Activated CD4-positive, alpha-beta T cell treated with anti-CD3 and anti-CD28 coated beads for 4 hours (primary cell): ENCODE measurements around the gene DGKA.
"Not testable (repeated sequence)": the region's sequence is repeated elsewhere in the genome, so short reads cannot be mapped to it uniquely, and the experiment has no call there.

Source experiments
- DNase-seq, 2 donors: peaks; one replicate each; pipeline ENCODE4 v3.0.0-alpha.2; 2020

Gene DGKA

DNA sequence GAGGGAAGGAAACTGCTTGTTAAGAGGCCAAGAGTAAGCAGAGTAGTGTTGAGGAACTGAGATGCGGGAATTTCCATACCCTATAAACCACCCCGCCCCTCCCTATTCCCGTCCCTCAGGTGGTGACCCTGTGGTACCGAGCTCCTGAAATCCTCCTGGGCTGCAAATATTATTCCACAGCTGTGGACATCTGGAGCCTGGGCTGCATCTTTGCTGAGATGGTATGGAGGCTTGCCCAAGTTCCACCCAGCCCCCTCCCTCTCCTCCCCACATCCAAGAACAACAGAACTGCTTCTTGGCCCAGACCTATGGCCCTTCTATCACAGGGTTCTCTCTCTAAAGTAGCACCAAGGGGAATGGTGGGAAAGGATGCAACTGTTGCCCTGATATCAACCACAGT lies 38.4 kb downstream of the DGKA start:
- no peak for DNase-seq

DNA sequence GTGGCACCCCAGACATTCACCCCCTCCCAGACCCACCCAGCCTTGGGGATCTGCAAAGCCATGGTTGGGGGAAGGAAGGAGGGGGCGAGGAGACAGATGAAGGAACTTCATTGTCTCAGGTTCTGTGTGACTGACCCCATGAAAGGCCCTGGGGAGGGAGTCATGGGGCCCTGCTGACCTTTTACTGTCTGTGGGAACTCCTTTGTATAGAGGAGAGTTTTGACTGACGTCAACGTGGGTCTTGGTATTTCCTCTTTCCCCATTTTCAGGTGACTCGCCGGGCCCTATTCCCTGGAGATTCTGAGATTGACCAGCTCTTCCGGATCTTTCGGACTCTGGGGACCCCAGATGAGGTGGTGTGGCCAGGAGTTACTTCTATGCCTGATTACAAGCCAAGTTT lies 39.8 kb downstream of the DGKA start:
- DNase-seq: no peak

DNA sequence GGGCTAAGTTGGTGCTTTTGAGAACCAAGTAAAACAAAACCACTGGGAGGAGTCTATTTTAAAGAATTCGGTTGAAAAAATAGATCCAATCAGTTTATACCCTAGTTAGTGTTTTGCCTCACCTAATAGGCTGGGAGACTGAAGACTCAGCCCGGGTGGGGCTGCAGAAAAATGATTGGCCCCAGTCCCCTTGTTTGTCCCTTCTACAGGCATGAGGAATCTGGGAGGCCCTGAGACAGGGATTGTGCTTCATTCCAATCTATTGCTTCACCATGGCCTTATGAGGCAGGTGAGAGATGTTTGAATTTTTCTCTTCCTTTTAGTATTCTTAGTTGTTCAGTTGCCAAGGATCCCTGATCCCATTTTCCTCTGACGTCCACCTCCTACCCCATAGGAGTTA lies 41.1 kb downstream of the DGKA start:
- no peak for DNase-seq

DNA sequence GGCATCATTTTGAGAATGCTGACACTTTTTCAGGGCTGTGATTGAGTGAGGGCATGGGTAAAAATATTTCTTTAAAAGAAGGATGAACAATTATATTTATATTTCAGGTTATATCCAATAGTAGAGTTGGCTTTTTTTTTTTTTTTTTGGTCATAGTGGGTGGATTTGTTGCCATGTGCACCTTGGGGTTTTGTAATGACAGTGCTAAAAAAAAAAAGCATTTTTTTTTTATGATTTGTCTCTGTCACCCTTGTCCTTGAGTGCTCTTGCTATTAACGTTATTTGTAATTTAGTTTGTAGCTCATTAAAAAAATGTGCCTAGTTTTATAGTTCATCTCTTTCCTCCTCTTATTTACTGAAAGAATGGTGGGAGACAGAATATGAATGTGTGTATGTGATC lies 41.5 kb downstream of the DGKA start:
- no peak for DNase-seq

DNA sequence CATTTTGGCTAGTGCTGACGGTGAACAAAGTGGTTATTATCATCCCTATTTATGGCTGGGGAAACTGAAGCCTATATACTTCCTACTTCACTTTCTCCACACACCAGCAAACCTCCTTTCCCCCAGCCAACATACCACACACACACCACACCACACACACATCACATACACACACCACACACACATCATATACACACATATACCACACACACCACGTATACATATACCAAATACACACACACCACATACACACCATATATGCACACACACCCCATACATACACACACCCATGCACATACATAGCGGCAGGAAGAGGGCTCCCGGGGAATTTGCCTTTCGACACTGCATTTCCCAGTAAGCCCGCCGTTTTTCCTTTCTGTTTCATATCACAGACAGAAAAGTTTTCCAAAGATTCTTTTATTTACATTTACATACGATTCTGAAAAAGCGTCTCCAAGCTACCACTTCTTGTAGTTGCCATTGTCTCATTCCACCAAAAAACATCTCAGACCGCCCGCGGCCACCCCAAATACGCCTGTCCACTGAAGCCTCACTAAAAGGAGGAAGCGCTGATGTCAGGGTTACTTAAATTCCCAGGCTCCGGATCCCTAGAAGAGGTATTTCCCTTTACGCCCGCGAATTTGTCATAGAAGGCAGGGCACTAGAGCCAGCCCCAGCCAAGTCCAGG lies 42.1 kb downstream of the DGKA start:
- no peak for DNase-seq

DNA sequence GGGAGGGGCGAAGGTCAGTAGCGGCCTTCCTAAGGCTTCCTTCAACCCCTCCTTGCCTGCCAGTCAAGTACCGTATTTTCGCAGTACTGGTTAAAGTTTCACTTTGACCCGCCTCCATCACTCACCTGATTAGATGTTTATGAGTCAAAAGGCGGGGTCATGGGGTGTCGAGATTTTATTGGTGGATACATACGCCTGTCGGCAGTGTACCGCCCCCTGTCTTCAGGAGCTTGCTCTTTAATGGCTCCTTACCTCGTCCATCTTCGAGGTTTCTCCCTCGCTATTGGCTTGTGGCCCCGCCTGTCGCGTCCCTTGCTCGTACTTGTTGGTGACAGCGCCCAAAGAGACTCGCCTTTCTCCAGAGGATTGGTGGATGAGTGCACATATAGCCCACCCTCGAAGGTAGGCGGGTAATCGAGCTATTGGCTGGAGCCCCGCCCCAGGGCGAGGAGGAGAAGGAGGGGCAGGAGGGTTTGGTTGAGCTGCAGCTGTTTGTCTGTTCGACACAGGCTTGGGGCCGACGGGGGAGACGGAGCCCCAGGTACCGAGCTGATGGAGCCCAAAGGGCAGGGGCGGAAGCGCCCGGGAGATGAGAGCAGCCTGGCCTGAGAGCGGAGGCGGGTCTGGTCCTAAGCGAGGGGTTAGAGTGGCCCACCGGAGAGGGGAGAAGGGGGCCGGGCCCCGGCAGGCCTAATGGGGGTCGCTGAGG lies 42.8 kb downstream of the DGKA start, which contains the start of gene RAB5B:
Gene RAB5B (plus strand): TSS at position 480 of the 709 bp plus-strand sequence. CDS start 12,883 bp downstream, outside the sequence.
- DNase-seq: peak; percentile 96 to 98

DNA sequence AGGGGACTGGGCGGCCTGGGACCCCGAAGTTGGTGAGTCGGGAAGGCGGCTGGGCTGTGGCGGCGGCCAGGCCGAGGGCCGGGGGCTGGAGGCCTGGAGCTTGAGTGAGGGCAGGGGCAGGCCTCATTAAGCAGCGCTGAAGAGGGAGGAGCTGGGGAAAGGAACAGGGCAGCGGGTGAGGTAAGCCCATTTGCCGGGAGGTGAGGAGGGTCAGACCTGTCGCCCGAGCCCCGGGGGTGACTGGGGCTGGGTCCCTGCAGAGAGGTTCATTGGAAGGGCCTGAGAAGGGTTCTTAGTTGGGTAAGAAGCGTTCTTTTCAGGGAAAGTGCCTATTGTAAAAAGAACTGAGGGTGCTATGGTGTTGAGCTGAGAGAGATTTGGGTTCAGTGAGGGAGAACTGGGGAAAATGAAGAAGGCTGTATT lies 43.4 kb downstream of the DGKA start:
- peak in 1 of 2 donors; percentile 47 for DNase-seq

DNA sequence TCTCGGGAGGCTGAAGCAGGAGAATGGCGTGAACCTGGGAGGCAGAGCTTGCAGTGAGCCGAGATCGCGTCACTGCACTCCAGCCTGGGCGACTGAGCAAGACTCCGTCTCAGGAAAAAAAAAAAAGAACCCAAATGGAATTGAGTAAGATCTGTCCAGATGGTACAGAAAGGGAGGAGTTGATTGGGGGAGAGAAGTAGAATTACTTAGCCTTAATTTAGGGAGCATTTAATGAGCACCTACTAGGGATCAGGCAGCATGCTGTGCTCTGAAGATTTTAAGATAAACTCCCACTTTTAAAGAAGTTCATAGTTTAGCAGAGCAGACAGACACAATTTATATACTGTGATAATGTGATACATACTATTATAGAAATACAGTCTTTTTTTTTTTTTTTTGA lies 47.4 kb downstream of the DGKA start:
- DNase-seq: no peak

DNA sequence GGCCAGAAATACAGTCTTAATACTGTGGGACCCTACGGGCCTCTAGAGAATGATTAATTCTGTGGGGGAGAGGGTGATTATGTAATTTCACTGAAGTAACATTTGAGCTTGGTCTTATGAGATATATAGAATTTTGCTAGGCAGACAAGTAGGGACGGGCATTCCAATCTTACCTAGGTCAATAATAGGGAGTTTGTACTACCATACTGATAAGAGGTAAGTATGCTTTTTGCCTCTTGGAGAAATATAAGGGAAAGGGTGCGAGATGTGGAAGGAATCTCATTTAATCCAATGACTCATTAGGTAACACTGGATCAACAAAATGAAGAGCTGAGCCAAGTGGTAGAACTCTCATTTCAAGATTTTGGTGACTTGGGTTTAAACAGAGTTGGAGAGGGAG lies 48.1 kb downstream of the DGKA start:
- DNase-seq: no peak

DNA sequence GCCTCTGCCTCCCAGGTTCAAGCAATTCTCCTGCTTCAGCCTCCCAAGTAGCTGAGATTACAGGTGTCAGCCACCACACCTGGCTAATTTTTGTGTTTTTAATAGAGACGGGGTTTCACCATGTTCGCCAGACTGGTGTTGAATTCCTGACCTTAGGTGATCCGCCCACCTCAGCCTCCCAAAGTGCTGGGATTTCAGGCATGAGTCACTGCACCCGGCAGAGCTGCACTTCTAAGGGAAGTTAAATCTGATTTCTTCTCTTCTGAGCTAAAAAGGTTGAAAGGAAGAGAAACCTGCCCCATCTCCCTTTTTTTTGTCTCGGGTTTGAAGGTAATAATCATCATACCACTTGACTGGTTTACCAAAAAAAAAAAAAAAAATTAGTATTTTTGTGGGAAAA lies 50.9 kb downstream of the DGKA start:
- DNase-seq: not testable (repeated sequence)

DNA sequence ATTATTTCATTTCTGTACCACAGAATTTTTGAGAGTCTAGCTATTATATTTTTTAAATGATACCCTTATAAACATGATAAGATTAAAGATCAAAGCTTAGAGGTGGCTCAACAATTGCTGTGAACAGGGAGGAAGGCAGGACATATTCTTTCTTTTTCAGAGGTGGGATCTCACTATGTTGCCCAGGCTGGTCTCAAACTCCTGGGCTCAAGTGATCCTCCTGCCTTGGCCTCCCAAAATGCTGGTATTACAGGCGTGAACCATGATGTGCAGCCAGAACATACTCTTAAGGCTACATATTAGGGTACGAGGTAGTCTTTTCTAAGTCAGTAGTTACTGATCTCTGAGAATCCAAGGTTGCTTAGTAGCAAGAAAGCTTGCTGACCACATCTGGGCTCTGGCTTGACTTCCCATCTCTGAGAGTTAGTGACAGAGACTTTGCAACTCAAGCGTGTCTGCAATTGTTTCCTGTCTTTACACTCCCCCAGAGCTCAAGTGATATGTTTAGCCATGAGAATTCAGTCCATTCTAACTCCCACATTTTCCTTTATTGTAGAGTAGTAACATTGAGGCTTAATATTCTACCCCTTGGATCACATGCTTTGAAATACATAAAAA lies 51.5 kb downstream of the DGKA start:
- DNase-seq: no peak

DNA sequence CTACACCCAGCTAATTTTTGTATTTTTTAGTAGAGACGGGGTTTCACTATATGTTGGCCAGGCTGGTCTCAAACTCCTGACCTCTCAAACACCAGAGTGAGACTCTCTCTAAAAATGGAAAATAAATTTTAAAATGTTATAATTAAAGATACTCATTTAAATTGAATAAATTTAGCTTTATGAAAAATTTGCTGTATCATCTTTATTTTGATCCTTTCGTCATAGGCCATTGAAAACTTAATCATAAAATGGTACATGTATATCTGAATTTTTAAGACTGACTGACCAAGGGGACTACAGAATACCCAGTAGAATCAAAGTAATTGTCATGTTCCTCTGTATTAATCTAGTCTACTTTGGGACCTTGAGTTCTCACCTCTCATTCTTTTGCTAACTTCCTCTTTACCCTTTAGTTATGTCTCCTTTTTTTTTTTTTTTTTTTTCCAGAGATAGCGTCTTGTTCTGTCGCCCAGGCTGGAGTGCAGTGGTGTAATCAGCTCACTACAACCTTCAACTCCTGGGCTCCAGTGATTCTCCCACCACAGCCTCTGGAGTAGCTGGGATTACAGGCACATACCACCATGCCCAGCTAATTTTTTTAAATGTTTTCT lies 52.4 kb downstream of the DGKA start:
- no peak for DNase-seq

DNA sequence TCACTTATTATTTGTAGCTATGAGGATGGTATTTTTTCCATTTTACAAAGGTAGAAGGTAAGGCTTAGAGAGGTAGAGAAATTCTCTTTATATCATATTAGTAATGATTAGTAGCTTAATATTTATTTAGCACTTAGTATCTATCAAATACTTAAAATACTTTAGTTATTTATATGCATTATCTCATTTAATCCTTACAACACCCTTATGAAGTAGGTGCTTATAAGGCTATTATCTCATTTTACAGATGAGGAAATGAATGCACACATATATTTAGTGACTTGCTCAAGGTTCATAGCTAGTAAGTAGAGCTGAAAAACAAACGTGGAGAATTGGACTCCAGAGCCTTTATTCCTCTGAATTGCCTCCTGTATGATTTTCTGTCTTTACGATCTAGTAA lies 53.9 kb downstream of the DGKA start:
- DNase-seq: no peak

DNA sequence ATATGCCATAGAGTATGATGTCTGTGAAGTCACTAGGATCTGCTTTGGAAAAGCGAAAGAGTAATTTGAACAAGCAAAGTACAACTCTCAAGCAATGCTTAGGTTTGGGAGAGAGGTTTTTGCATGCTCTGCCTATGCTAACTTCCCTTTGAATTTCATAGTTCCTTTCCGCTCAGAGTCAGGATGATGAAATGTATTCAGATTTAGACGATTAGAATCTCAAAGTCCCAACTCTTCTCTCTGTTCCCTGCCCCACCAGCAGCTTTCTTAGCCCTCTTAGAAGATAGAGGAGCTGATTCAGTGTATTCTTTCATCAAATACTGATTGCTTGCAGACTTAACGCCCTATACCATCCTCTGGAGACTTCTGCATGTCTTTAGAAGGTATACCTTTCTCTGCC lies 54.4 kb downstream of the DGKA start:
- DNase-seq: no peak

DNA sequence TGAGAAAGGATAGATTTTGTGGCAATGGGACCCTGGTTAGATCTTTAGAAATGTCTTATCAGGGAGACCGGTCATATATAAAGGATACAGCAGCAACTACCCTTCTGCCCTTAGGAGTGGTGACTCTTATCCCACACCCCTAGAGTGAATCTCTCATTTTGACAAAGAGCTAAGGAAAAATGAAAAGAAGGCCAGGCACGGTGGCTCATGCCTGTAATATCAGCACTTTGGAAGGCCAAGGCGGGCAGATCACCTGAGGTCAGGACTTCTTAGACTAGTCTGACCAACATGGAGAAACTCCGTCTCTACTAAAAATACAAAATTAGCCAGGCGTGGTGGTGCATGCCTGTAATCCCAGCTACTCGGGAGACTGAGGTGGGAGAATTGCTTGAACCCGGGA lies 55.0 kb downstream of the DGKA start:
- DNase-seq: not testable (repeated sequence)

DNA sequence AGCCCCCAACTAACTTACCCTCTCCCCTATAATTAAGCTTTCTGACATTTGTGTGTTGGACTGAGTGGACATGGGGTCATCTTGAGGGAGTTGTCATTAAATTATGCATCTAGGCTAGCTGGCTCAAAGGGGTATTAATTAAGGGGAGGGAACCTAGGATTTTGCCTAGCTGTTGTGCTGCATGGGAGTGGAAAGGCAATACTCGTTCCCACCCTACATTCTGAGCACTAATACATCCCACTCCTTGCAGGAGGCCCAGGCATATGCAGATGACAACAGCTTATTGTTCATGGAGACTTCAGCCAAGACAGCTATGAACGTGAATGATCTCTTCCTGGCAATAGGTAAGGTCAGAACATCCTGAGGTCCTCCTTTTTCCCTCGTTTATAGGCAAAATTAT lies 60.1 kb downstream of the DGKA start:
- DNase-seq: no peak

DNA sequence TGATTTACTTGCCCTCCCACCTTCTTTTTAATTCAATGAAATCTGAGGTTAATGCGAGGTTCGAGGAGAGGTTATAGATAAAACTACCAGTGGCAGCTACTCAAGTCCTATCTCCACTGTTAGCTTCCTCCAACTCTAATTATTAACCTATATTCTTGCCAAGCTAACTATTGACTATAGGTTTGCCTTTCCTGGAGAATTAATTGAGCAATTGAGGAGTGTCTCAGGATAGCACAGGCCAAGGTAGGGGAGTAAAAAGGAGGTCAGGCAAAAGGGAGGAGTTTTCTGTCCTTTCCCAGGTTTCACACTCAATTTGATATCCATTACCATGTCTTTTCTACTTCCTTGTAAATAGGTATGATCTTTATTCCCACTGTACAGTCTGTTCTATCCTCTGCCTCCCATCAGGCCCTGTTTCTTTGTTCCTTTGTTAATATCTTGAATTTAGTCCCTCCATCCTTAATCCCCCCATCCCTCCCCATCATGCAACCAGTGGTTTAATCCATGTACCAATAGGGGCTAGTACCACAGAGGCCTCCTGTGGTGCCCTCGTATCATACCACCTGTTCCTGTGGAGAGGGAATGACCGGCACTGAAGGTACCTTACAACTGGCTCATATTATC lies 62.4 kb downstream of the DGKA start:
- no peak for DNase-seq

DNA sequence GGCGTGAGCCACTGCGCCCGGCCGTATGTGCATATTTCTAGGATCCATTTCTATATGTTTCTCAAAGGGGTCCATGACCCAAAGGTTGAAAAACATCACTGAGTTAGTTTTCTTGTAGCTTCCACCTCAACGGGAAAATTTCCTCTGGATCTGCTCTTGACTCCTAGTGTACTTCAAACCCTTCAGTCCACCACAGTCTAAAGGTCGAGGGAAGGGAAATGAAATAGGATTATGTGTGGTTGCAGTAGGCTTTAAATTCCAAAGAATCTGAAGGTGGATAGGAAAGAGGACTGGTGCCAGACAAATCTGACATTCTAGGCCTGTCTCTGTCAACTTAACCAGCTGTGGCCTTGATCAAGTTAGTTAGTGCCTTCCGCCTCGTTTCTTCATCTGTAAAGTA lies 64.4 kb downstream of the DGKA start:
- DNase-seq: no peak

DNA sequence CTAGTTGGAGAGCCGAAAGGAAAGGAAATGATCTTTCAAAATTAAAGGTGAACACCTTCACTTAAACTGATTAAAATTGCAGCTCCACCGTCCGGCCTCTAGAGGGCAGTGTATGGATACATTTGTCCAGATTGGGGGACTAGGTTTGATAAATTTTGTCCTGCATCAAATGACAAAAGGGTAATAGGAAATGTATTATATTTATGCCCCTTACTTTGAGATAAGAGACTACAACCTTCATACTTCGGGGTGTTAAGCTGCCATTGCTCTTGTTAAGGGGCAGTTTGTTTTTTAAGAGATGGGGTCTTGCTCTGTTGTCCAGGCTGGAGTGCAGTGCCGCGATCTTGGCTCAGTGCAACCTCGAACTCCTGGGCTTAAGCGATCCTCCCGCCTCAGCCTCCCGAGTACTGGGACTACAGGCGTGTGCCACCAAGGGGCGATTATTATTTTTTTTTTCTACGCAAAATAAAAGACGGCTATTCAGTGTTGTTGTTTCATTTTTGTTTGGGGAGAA lies 65.3 kb downstream of the DGKA start:
- peak; percentile 62 to 73 for DNase-seq

DNA sequence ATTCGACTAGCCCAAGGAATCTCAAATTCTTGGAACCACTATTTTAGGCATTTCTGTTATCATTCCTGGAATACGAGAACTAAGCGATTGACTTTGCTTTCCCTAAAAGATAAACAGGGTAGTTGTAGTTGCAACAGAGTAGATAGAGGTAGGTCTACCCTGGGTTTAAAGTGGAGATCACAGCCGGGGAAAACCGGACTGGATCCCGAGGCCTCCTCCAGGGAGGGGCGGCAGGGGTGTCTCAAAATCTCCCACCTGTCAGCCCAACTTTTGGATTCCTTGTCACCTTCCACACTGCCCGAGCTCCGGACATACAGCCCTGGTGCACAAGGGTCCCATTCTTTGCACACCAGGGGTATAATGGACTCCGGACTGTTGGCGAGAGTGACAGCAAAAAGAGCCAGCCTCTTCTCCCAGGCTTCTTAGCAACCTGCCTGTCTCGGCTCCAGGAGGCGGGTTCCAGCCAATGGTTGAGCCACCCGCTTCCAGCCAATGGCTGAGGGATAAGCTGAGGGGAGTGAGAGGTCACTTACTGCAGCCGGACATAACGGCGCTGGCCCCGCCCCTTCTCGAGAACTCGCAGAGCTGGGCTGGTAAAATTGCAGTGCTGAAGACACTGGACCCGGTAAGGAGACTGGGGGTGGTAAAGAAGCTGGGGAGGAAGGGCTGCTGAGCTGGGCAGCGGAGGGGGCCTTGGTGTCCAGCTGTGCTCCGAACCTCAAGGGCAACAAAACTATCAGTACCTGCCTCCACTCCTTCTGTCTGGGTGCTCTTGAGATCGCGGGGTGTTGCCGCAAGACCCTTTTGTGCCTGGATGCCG lies 66.0 kb downstream of the DGKA start, which contains the start of gene SUOX:
Gene SUOX (plus strand): TSS at position 562 of the 820 bp plus-strand sequence. CDS start 4,946 bp downstream, outside the sequence.
- DNase-seq: no peak

DNA sequence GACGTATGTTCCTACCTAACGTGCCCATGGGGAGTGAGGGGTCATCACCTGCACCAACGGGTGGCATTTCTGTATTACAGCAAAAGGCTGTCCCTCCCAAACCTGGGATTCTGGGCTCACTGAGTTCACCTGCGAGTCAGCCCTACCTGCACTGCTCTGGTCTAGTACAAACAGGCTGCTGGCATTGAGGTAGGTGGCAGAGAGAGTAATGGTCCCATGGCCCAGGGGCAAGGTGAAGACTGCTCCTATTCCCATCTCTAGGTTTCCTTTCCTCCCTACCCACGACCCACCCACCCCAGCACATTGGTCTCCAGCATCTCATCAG lies 66.5 kb downstream of the DGKA start:
- DNase-seq: no peak

DNA sequence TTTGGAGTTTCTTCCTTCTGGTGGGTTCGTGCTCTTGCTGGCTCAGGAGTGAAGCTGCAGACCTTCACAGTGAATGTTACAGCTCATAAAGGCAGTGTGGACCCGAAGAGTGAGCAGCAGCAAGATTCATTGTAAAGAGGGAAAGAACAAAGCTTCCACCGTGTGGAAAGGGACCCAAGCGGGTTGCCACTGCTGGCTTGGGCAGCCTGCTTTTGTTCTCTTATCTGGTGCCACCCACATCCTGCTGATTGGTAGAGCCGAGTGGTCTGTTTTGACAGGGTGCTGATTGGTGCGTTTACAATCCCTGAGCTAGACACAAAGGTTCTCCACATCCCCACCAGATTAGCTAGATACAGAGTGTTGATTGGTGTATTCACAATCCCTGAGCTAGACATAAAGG lies 68.6 kb downstream of the DGKA start:
- DNase-seq: not testable (repeated sequence)
